HEK293 (cell line): ENCODE measurements around the gene SSTR5.

Source experiments
- OVOL3 ChIP-seq: fragments of 450-650 bp; formaldehyde crosslinking; IDR thresholded peaks from 2 replicates; pipeline ENCODE4 v1.5.1; 2016; ENCODE audit warnings: missing biosample characterization, missing genetic modification characterization
- YY1 ChIP-seq: fragments of 450-650 bp; formaldehyde crosslinking; IDR thresholded peaks from 2 replicates; pipeline ENCODE4 v1.5.1; 2018; ENCODE audit warnings: missing biosample characterization, missing genetic modification characterization
- ZNF341 ChIP-seq: fragments of 450-650 bp; formaldehyde crosslinking; IDR thresholded peaks from 2 replicates; pipeline ENCODE4; 2016; ENCODE audit warnings: low read depth, missing biosample characterization, missing genetic modification characterization
- ZNF560 ChIP-seq: fragments of 450-650 bp; formaldehyde crosslinking; IDR thresholded peaks from 2 replicates; pipeline ENCODE4 v1.5.1; 2017; ENCODE audit warnings: missing biosample characterization, missing genetic modification characterization, borderline replicate concordance
- TF ChIP-seq, protein P1 (sequence below): fragments of 450-650 bp; formaldehyde crosslinking; IDR thresholded peaks from 2 replicates; pipeline ENCODE4 v1.5.1; 2016; ENCODE audit warnings: missing biosample characterization, missing genetic modification characterization
- TF ChIP-seq, protein P2 (sequence below): fragments of 450-650 bp; formaldehyde crosslinking; IDR thresholded peaks from 2 replicates; pipeline ENCODE4 v1.5.1; 2016; ENCODE audit warnings: missing biosample characterization, missing genetic modification characterization

DNA sequence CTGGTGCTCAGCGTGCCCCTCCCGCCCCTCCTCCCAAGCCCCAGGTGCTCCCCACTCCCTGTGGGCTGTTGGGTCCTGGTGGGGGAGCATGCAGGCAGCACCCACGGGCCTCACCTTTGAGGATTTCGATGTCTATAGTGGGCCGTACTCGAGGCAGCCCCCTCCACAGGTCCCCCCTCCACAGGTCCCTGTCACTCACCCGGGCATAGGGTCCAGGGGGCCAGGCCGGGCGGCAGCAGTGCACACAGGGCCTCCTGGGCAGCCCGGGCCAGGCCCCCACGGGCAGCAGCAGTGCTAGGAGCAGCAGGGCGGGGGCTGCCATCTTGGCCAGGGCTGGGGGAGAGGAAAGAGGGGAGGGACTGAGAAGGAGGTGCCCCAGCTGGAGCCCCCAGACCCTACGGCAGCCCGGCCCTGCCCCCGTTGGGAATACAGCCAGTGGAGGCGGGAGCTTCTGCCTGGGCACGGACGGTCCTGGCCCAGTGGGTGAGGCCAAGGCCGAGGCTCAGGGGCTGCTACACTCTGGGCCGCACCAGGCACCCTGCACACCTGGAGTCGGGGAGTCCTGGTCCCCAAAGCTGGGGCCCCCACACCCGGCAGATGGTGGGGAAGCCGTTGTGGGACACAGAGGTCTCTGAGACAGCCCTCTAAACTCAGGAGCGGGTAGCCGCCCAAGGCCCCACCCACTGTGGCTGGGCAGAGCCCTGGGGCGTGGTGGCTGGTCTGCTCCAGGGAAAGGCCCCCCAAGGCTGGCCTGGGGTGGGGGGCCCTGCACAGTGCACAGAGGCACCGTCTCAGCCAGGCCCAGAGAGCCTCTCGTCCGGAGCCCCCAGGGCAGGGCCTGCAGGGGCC is 22.3 kb downstream of the SSTR5 start:
- TF ChIP-seq, protein P1, sequence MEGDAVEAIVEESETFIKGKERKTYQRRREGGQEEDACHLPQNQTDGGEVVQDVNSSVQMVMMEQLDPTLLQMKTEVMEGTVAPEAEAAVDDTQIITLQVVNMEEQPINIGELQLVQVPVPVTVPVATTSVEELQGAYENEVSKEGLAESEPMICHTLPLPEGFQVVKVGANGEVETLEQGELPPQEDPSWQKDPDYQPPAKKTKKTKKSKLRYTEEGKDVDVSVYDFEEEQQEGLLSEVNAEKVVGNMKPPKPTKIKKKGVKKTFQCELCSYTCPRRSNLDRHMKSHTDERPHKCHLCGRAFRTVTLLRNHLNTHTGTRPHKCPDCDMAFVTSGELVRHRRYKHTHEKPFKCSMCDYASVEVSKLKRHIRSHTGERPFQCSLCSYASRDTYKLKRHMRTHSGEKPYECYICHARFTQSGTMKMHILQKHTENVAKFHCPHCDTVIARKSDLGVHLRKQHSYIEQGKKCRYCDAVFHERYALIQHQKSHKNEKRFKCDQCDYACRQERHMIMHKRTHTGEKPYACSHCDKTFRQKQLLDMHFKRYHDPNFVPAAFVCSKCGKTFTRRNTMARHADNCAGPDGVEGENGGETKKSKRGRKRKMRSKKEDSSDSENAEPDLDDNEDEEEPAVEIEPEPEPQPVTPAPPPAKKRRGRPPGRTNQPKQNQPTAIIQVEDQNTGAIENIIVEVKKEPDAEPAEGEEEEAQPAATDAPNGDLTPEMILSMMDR (tag by site-specific recombination): no peak
- TF ChIP-seq OVOL3 (tag by site-specific recombination): no peak
- no peak for TF ChIP-seq ZNF341 (tag by site-specific recombination)
- TF ChIP-seq, protein P2, sequence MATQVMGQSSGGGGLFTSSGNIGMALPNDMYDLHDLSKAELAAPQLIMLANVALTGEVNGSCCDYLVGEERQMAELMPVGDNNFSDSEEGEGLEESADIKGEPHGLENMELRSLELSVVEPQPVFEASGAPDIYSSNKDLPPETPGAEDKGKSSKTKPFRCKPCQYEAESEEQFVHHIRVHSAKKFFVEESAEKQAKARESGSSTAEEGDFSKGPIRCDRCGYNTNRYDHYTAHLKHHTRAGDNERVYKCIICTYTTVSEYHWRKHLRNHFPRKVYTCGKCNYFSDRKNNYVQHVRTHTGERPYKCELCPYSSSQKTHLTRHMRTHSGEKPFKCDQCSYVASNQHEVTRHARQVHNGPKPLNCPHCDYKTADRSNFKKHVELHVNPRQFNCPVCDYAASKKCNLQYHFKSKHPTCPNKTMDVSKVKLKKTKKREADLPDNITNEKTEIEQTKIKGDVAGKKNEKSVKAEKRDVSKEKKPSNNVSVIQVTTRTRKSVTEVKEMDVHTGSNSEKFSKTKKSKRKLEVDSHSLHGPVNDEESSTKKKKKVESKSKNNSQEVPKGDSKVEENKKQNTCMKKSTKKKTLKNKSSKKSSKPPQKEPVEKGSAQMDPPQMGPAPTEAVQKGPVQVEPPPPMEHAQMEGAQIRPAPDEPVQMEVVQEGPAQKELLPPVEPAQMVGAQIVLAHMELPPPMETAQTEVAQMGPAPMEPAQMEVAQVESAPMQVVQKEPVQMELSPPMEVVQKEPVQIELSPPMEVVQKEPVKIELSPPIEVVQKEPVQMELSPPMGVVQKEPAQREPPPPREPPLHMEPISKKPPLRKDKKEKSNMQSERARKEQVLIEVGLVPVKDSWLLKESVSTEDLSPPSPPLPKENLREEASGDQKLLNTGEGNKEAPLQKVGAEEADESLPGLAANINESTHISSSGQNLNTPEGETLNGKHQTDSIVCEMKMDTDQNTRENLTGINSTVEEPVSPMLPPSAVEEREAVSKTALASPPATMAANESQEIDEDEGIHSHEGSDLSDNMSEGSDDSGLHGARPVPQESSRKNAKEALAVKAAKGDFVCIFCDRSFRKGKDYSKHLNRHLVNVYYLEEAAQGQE (tag by site-specific recombination): no peak
- no peak for TF ChIP-seq YY1 (tag by site-specific recombination)
- TF ChIP-seq ZNF560 (tag by site-specific recombination): no peak
